Natural killer cell (primary cell): ENCODE measurements around the gene BTBD2. TPM values are rescaled to one million over a fixed set of nuclear protein-coding genes. Genes with fewer than 3 reads are reported as not detected.

Experiments used
- ATAC-seq, 3 donors: fragments of 150-1000 bp in 2 of 3; fragments of 200-7000 bp in 1 of 3; cut with Tn5 transposase; 1 replicate in 1 of 3; 2 replicates in 2 of 3; pipeline ENCODE4 v1.10.0; 2021; ENCODE audit warnings: mild to moderate bottlenecking in 2 of 3, moderate library complexity in 2 of 3
- DNase-seq, 2 donors: peaks; one replicate each; pipeline versions ENCODE4 v3.0.0 to v3.0.0-alpha.2; 2013 to 2021; ENCODE audit warnings: mixed read lengths in 1 of 2
- H3K27ac ChIP-seq: one replicate; pipeline ENCODE4 v1.5.1; 2013; ENCODE audit warnings: mild to moderate bottlenecking, low read length
- H3K27me3 ChIP-seq: one replicate; pipeline ENCODE4 v1.6.1; 2013; ENCODE audit warnings: low read length; ENCODE audit not compliant: control insufficient read depth, insufficient read depth
- H3K36me3 ChIP-seq: one replicate; pipeline ENCODE4 v1.6.1; 2013; ENCODE audit warnings: low read length; ENCODE audit not compliant: control insufficient read depth, insufficient read depth
- H3K4me1 ChIP-seq: one replicate; pipeline ENCODE4 v1.6.1; 2013; ENCODE audit warnings: low read length; ENCODE audit not compliant: control insufficient read depth, insufficient read depth
- H3K4me3 ChIP-seq: one replicate; pipeline ENCODE4 v1.5.1; 2013; ENCODE audit warnings: low read length
- H3K9me3 ChIP-seq: one replicate; pipeline ENCODE4 v1.6.1; 2013; ENCODE audit warnings: low read length; ENCODE audit not compliant: control insufficient read depth, insufficient read depth
- H3K27ac Mint-ChIP-seq, 2 donors: one replicate each; pipeline ENCODE4 v1.8.0; 2022; ENCODE audit warnings: mild to moderate bottlenecking in 2 of 2, mixed read lengths in 2 of 2, moderate library complexity in 1 of 2
- H3K27me3 Mint-ChIP-seq, 2 donors: one replicate each; pipeline ENCODE4 v1.8.0; 2022; ENCODE audit warnings: low read depth in 2 of 2, mixed read lengths in 2 of 2
- H3K36me3 Mint-ChIP-seq: one replicate; pipeline ENCODE4 v1.8.0; 2022; ENCODE audit warnings: mixed read lengths
- H3K4me1 Mint-ChIP-seq, 2 donors: one replicate each; pipeline ENCODE4 v1.8.0; 2022; ENCODE audit warnings: mixed read lengths in 2 of 2
- H3K4me3 Mint-ChIP-seq: one replicate; pipeline ENCODE4 v1.8.0; 2022; ENCODE audit warnings: mild to moderate bottlenecking, moderate library complexity, mixed read lengths
- H3K9me3 Mint-ChIP-seq, 2 donors: one replicate each; pipeline ENCODE4 v1.8.0; 2022; ENCODE audit warnings: mixed read lengths in 2 of 2
- CTCF ChIP-seq: fragments of 200-600 bp; IDR thresholded peaks from one replicate; pipeline ENCODE4 v1.8.0; 2022; ENCODE audit warnings: antibody characterized with exemption
- WGBS: methylation state at CpG from one replicate; pipeline ENCODE4 v1.1.7; 2013; ENCODE audit warnings: missing lambda C conversion rate; ENCODE audit not compliant: insufficient coverage; 5-methylcytosine and 5-hydroxymethylcytosine counted together
- intact Hi-C: fragments of 100-400 bp; cut with micrococcal nuclease; formaldehyde crosslinking; loops from one replicate; pipeline ENCODE4 v1.14.2; 2022
- total RNA-seq, 4 donors: library from RNA; stranded (reverse); fragments of 120-200 nt in 1 of 4; gene quantifications; one replicate each; pipeline versions ENCODE4 v1.2.3 to v1.2.4, GENCODE V29; 2013 to 2022

Gene BTBD2
- total RNA-seq, 3 donors from 2014 or later (not counting 1 experiment from before 2014, with no cell fraction given), result 47.6 to 57.0 (median 53.4) TPM

DNA sequence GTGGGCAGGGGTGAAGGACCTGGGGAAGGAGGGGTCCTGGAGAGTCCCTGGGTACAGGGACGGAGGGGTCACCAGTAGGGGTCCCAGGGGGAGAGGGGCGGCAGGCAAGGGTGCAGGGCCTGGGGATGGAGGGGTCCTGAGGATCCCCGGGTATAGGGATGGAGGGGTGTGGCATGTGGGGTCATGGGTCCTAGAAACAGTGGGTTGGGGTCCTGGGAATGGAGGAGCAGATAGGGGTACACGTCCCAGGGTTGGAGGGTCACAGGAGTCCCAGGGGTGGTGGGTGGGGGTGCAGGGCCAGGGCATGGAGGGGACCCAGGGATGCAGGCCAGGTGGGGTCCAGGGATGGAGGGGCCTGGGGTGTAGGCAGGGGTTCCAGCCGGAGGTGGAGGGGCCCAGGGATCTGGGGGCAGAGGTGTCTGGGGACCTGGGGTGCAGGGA is 1.4 kb downstream of the BTBD2 start:
- Histone ChIP-seq H3K4me3 (no peak overlapping the region), H3K36me3 (no peaks in the 10 kb centered on the region), H3K27me3 (no peaks in the 10 kb centered on the region), H3K9me3 (no peaks in the 10 kb centered on the region), H3K27ac (no peak overlapping the region), H3K4me1 (peaks cover 23% of the 10 kb centered on the region)
- Mint-ChIP-seq H3K27ac (peak overlapping the region in 1 of 2 donors; percentile 82), H3K4me1 (peaks cover 13 to 44% of the 10 kb centered on the region in 2 donors), H3K36me3 (no peaks in the 10 kb centered on the region), H3K4me3 (no peak overlapping the region), H3K9me3 (no peaks in the 10 kb centered on the region), H3K27me3 (no peaks in the 10 kb centered on the region)
- intact Hi-C loops, result no loop called here
- WGBS, result 87% methylated on average over 5 of the region's 5 CpGs
- DNase-seq, result no peak
- no peak for ATAC-seq
- TF ChIP-seq CTCF, result no peak

DNA sequence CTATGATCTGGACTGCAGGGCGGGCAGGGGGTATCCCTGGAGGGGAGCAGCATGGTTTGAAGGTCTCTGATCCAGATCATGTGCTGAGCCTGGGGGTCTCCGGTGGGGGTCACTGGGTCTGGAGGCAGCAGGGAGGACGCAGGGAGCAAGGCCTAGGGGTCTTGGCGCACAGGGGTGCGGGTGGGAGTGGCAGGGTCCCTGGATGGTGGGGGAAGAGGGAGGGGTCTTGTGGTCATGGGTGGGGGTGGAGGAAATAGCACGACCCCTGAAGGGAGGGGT is 1.9 kb downstream of the BTBD2 start:
- no peak overlapping the region for H3K27ac ChIP-seq
- peak overlapping the region; percentile 25 for H3K4me3 Mint-ChIP-seq
- H3K36me3 Mint-ChIP-seq, result no peaks in the 10 kb centered on the region
- H3K9me3 ChIP-seq, result no peaks in the 10 kb centered on the region
- no peak for TF ChIP-seq CTCF
- H3K9me3 Mint-ChIP-seq, result no peaks in the 10 kb centered on the region
- intact Hi-C loops, result no loop called here
- peaks cover 23% of the 10 kb centered on the region for H3K4me1 ChIP-seq
- H3K27ac Mint-ChIP-seq, result peak overlapping the region in 1 of 2 donors; percentile 82
- no peak for ATAC-seq
- peaks cover 13 to 44% of the 10 kb centered on the region in 2 donors for H3K4me1 Mint-ChIP-seq
- H3K27me3 ChIP-seq, result no peaks in the 10 kb centered on the region
- no peak overlapping the region for H3K4me3 ChIP-seq
- 90% methylated on average over 6 of the region's 6 CpGs for WGBS
- no peak for DNase-seq
- H3K36me3 ChIP-seq, result no peaks in the 10 kb centered on the region
- H3K27me3 Mint-ChIP-seq, result no peaks in the 10 kb centered on the region

GRCh38 chr19:2012941-2013682 is 2.4 kb downstream of the BTBD2 start:
- intact Hi-C loops, result no loop called here
- peak in 1 of 3 donors; percentile 28 for ATAC-seq
- H3K36me3 ChIP-seq, result no peaks in the 10 kb centered on the region
- H3K27ac ChIP-seq, result no peak overlapping the region
- H3K27me3 ChIP-seq, result no peaks in the 10 kb centered on the region
- H3K4me3 ChIP-seq, result no peak overlapping the region
- peaks cover 23% of the 10 kb centered on the region for H3K4me1 ChIP-seq
- no peak for TF ChIP-seq CTCF
- H3K9me3 Mint-ChIP-seq, result no peaks in the 10 kb centered on the region
- WGBS, result 96% methylated on average over 20 of the region's 21 CpGs
- peak overlapping the region; percentile 46 to 82 for H3K27ac Mint-ChIP-seq
- H3K4me1 Mint-ChIP-seq, result peaks cover 13 to 44% of the 10 kb centered on the region in 2 donors
- no peak for DNase-seq
- H3K9me3 ChIP-seq, result no peaks in the 10 kb centered on the region
- H3K4me3 Mint-ChIP-seq, result peak overlapping the region; percentile 25
- no peaks in the 10 kb centered on the region for H3K27me3 Mint-ChIP-seq
- H3K36me3 Mint-ChIP-seq, result no peaks in the 10 kb centered on the region

GRCh38 chr19:2011169-2011568 is 4.3 kb downstream of the BTBD2 start:
- intact Hi-C loops, result no loop called here
- Mint-ChIP-seq H3K36me3 (no peaks in the 10 kb centered on the region), H3K4me1 (peaks cover 13 to 40% of the 10 kb centered on the region in 2 donors), H3K4me3 (no peak overlapping the region), H3K9me3 (no peaks in the 10 kb centered on the region), H3K27ac (peak overlapping the region in 1 of 2 donors; percentile 45), H3K27me3 (no peaks in the 10 kb centered on the region)
- no peak for TF ChIP-seq CTCF
- Histone ChIP-seq H3K4me1 (peaks cover 17% of the 10 kb centered on the region), H3K27ac (no peak overlapping the region), H3K4me3 (no peak overlapping the region), H3K9me3 (no peaks in the 10 kb centered on the region), H3K27me3 (no peaks in the 10 kb centered on the region), H3K36me3 (no peaks in the 10 kb centered on the region)
- whole genome bisulfite sequencing, result 94% methylated on average over 12 of the region's 12 CpGs
- DNase-seq (no peak), ATAC-seq (no peak)
